ENCODE measurements around the gene ZC3H7A. TPM values are rescaled to one million over a fixed set of nuclear protein-coding genes. Genes with fewer than 3 reads are reported as not detected.

ZC3H7A gene
- total and polyA plus RNA-seq, 2 of the 8 experiments (the other 6 are each of a cell fraction or from before 2014, with no cell fraction given) = 32.0 to 55.9 TPM

DNA sequence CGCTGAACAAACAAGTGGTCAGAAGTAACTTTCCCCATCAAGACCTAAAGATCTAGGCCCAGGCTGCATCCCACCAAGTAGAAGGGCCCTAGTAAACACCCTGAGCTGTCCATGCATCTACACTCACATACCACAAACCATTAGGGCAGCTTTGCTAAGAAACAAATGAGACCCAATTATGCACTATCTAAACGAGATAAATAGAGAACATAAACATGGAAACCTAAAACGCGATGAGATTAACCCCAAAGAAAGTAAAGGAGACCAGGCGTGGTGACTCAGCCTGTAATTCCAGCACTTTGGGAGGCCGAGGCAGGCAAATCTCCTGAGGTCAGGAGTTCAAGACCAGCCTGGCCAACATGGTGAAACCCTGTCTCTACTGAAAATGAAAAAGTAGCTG, 60.2 kb downstream of the ZC3H7A start:
- Histone ChIP-seq H3K27me3 (replicated peaks in 1 of 4; ENCODE audit: control insufficient read depth in 3 of 4, extremely low read depth in 1 of 4, insufficient read depth in 3 of 4, low read length in 3 of 4) (no peaks in the 10 kb centered on the region), H3K79me1 (ENCODE audit: low read depth, low read length) (no peaks in the 10 kb centered on the region; the same call in 1 of the 2 replicates), H4K91ac (replicated peaks; ENCODE audit: insufficient read length, low read length) (no peak overlapping the region), H4K20me1 (replicated peaks in 1 of 2; ENCODE audit: control insufficient read depth in 1 of 2, insufficient read depth in 2 of 2, low read length in 2 of 2) (no peaks in the 10 kb centered on the region), H3K36me3 (ENCODE audit: control insufficient read depth in 2 of 4, insufficient read depth in 4 of 4, low read length in 3 of 4) (peaks cover 0 to 17% (median 14%) of the 10 kb centered on the region in 4 experiments; a peak in 6 of 8 replicates), H3K4ac (replicated peaks; ENCODE audit: insufficient read length, low read depth, low read length) (no peak overlapping the region), H2AK5ac (ENCODE audit: low read depth, low read length) (no peak overlapping the region), H2BK20ac (ENCODE audit: low read length) (no peak overlapping the region), H4K8ac (ENCODE audit: extremely low read depth, insufficient read depth, low read length) (no peak overlapping the region), H3K79me2 (ENCODE audit: control insufficient read depth in 1 of 2, insufficient read depth in 2 of 2, low read length in 2 of 2) (peaks cover 0 to 34% of the 10 kb centered on the region in 2 experiments; a peak in 2 of 4 replicates), H3K27ac (ENCODE audit: low read depth, low read length) (no peak overlapping the region), H3K4me3 (ENCODE audit: extremely low read depth in 1 of 4, insufficient read depth in 2 of 4, low read depth in 3 of 4, low read length in 4 of 4) (no peak overlapping the region), H2BK5ac (ENCODE audit: low read depth, low read length) (no peak overlapping the region), H3K14ac (ENCODE audit: insufficient read length) (no peak overlapping the region), H3K18ac (ENCODE audit: extremely low read depth, low read length) (no peak overlapping the region), H2BK12ac (ENCODE audit: low read depth, low read length) (no peak overlapping the region), H3K23me2 (ENCODE audit: low read depth, low read length) (no peaks in the 10 kb centered on the region), H4K5ac (ENCODE audit: insufficient read length, low read depth, low read length) (no peak overlapping the region), H3K4me1 (replicated peaks in 1 of 4; ENCODE audit: control insufficient read depth in 3 of 4, insufficient read depth in 4 of 4, low read length in 3 of 4) (peaks cover 2 to 6% (median 3%) of the 10 kb centered on the region in 4 experiments; a peak in 2 of 7 replicates), H3K9me3 (ENCODE audit: insufficient read depth in 2 of 2, low read depth in 1 of 2, low read length in 1 of 2) (no peaks in the 10 kb centered on the region), H2BK120ac (replicated peaks; ENCODE audit: low read depth, low read length) (no peak overlapping the region), H3K23ac (ENCODE audit: insufficient read length) (no peak overlapping the region), H3K9ac (replicated peaks in 1 of 4; ENCODE audit: extremely low read depth in 1 of 4, low read depth in 3 of 4, low read length in 3 of 4) (no peak overlapping the region), H3K4me2 (ENCODE audit: insufficient read depth in 1 of 2, low read depth in 2 of 2, low read length in 2 of 2) (no peak overlapping the region), H3K56ac (replicated peaks; ENCODE audit: insufficient read length, low read depth, low read length) (no peak overlapping the region), H2BK15ac (ENCODE audit: low read length) (no peak overlapping the region), H2AFZ (ENCODE audit: low read length) (no peak overlapping the region)
- ChIA-PET POLR2A (ENCODE audit: partially characterized antibody) (interaction anchor here (0.8 to 1.1 kb wide), 2 partner anchors 61 to 104 kb away, joined by 3 read pairs; partner anchors contain the start of gene ZC3H7A), CTCF (ENCODE audit: partially characterized antibody) (interaction anchor here (0.5 to 2.4 kb wide), 8 partner anchors 9 to 673 kb away, joined by 3 to 10 read pairs (median 3); no protein-coding TSS in a partner anchor)
- TF ChIP-seq CBX8 (IDR thresholded peaks at IDR 0.05; ENCODE audit: borderline replicate concordance, low read depth, low read length) = no peak
- no peak for TF ChIP-seq RBBP5 (IDR thresholded peaks at IDR 0.05; ENCODE audit: borderline replicate concordance, low read depth, low read length)
- WGBS, 2 experiments (ENCODE audit: extremely low coverage in 1 of 2, insufficient coverage in 1 of 2, insufficient read length in 1 of 2, insufficient replicate concordance in 2 of 2, low coverage in 1 of 2, low lambda C conversion rate in 2 of 2, missing lambda C conversion rate in 1 of 2) = 95% methylated on average over 6 of the region's 6 CpGs; no CpG with 5 or more reads in 1 of the 2 experiments
- no peak for DNase-seq (ENCODE audit: low read depth in 1 of 2, low spot score in 2 of 2)
- no peak for FAIRE-seq
